ENCODE results near the gene CEP128.

Gene CEP128

DNA sequence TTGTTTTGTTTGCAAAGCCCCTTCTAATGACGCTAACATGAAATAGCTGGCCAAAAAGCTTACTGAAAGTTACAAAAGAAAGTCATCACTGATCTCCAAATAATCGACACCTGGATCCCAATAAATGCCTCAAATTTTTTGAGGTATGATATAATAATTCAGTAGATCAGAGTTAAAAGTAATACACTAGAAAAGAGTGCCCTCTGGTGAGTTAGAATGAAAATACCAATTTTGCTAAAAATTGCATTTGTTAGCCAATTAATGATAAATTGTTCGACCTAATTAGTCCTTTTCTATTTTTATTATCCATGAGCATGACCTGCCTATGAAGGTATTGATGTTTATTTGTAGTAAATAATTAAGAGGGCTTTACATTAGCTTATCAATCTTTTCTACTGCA, 78.6 kb downstream of the CEP128 start:
- no peak overlapping the region for H3K4me2 ChIP-seq (ENCODE audit: low read length)
- no peaks in the 10 kb centered on the region for H4K20me1 ChIP-seq (ENCODE audit: control insufficient read depth, insufficient read depth, low read depth, low read length)
- H3K27me3 ChIP-seq (ENCODE audit: control insufficient read depth, low read length), result no peaks in the 10 kb centered on the region
- no peak overlapping the region for H3K4me3 ChIP-seq (ENCODE audit: low read length)
- peaks cover 12% of the 10 kb centered on the region for H3K36me3 ChIP-seq (ENCODE audit: control insufficient read depth, low read length)
- no peak overlapping the region for H3K27ac ChIP-seq (ENCODE audit: low read depth, low read length)
- no peaks in the 10 kb centered on the region for H3K9me3 ChIP-seq (ENCODE audit: control insufficient read depth, insufficient read depth, low read length)
- no peaks in the 10 kb centered on the region for H3F3A ChIP-seq (ENCODE audit: control insufficient read depth, insufficient read depth)
- no peaks in the 10 kb centered on the region for H3K9me2 ChIP-seq (replicated peaks; ENCODE audit: control insufficient read depth, low read length)
- no peaks in the 10 kb centered on the region for H3K79me2 ChIP-seq (ENCODE audit: control insufficient read depth, low read length)
- H3K4me1 ChIP-seq (ENCODE audit: control insufficient read depth, low read length), result peaks cover 2% of the 10 kb centered on the region
- no peak for TF ChIP-seq EZH2phosphoT487 (IDR thresholded peaks at IDR 0.05; ENCODE audit: borderline replicate concordance, low read length)
- TF ChIP-seq, protein P1, sequence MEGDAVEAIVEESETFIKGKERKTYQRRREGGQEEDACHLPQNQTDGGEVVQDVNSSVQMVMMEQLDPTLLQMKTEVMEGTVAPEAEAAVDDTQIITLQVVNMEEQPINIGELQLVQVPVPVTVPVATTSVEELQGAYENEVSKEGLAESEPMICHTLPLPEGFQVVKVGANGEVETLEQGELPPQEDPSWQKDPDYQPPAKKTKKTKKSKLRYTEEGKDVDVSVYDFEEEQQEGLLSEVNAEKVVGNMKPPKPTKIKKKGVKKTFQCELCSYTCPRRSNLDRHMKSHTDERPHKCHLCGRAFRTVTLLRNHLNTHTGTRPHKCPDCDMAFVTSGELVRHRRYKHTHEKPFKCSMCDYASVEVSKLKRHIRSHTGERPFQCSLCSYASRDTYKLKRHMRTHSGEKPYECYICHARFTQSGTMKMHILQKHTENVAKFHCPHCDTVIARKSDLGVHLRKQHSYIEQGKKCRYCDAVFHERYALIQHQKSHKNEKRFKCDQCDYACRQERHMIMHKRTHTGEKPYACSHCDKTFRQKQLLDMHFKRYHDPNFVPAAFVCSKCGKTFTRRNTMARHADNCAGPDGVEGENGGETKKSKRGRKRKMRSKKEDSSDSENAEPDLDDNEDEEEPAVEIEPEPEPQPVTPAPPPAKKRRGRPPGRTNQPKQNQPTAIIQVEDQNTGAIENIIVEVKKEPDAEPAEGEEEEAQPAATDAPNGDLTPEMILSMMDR (IDR thresholded peaks at IDR 0.05; ENCODE audit: low read depth, low read length, poor library complexity, severe bottlenecking), result peak; percentile 44

DNA sequence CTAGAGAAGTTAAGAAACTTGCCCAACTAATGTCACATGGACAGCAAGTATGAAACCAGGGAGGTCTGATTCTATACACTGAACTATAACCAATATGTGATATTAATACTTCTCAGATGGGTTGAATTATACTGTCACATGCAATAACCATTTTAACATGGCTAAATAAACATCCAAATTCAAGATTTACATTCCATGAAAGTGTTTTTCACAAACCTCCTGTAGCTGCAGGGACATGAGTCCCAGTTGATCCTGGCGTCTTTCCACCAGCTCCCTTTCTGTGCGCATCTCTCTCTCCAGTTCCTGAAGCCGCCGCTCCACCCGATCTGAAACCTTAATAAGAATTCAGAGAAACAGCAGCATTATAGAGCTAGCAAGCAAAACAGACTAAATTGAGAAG, 79.0 kb downstream of the CEP128 start:
- Histone ChIP-seq H3K9me3 (ENCODE audit: control insufficient read depth, insufficient read depth, low read length) (no peaks in the 10 kb centered on the region), H3F3A (ENCODE audit: control insufficient read depth, insufficient read depth) (no peaks in the 10 kb centered on the region), H3K4me2 (ENCODE audit: low read length) (no peak overlapping the region), H3K9me2 (replicated peaks; ENCODE audit: control insufficient read depth, low read length) (no peaks in the 10 kb centered on the region), H3K4me3 (ENCODE audit: low read length) (no peak overlapping the region), H3K27ac (ENCODE audit: low read depth, low read length) (no peak overlapping the region), H4K20me1 (ENCODE audit: control insufficient read depth, insufficient read depth, low read depth, low read length) (no peaks in the 10 kb centered on the region), H3K4me1 (ENCODE audit: control insufficient read depth, low read length) (no peaks in the 10 kb centered on the region; the same call in 1 of the 2 replicates), H3K36me3 (ENCODE audit: control insufficient read depth, low read length) (peaks cover 12% of the 10 kb centered on the region), H3K79me2 (ENCODE audit: control insufficient read depth, low read length) (no peaks in the 10 kb centered on the region), H3K27me3 (ENCODE audit: control insufficient read depth, low read length) (no peaks in the 10 kb centered on the region)
- no peak for TF ChIP-seq EZH2phosphoT487 (IDR thresholded peaks at IDR 0.05; ENCODE audit: borderline replicate concordance, low read length)
- TF ChIP-seq, protein P1 (IDR thresholded peaks at IDR 0.05; ENCODE audit: low read depth, low read length, poor library complexity, severe bottlenecking), result no peak

DNA sequence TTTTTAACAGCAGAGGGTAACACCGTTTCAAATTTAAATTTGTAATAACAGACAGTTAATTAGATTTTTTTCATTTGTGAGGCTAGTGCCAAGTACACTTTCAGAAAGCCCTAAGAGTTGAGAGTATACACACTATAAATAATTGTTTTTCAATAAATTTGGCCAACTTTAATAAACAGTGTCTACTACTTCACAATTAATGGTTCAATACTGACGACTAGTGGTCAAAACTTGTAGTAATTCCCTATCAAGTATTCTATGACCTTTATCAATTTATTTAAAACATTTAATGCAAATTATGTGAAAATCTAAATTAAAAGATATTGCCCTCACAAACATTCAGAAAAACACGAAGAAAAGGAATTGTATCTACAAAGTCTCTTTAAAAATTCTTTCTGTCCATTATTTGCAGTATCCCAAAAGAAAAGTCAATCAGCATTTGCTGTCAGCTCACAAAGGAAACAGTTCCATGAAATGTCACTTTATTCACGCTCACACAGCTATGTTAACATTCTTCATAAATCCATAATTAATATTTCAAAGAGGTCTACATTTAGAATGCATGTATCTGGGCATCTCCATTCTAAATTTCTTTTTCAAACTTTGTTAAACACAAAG, 91.2 kb downstream of the CEP128 start:
- Histone ChIP-seq H3K27me3 (ENCODE audit: control insufficient read depth, low read length) (no peaks in the 10 kb centered on the region), H3F3A (ENCODE audit: control insufficient read depth, insufficient read depth) (no peaks in the 10 kb centered on the region; the same call in 1 of the 2 replicates), H3K4me3 (ENCODE audit: low read length) (no peak overlapping the region), H3K9me2 (replicated peaks; ENCODE audit: control insufficient read depth, low read length) (no peaks in the 10 kb centered on the region), H4K20me1 (ENCODE audit: control insufficient read depth, insufficient read depth, low read depth, low read length) (no peaks in the 10 kb centered on the region), H3K79me2 (ENCODE audit: control insufficient read depth, low read length) (no peaks in the 10 kb centered on the region), H3K4me1 (ENCODE audit: control insufficient read depth, low read length) (no peaks in the 10 kb centered on the region), H3K9me3 (ENCODE audit: control insufficient read depth, insufficient read depth, low read length) (no peaks in the 10 kb centered on the region), H3K36me3 (ENCODE audit: control insufficient read depth, low read length) (no peaks in the 10 kb centered on the region), H3K4me2 (ENCODE audit: low read length) (no peak overlapping the region), H3K27ac (ENCODE audit: low read depth, low read length) (no peak overlapping the region)
- TF ChIP-seq, protein P1 (IDR thresholded peaks at IDR 0.05; ENCODE audit: low read depth, low read length, poor library complexity, severe bottlenecking), result peak; percentile 52
- TF ChIP-seq EZH2phosphoT487 (IDR thresholded peaks at IDR 0.05; ENCODE audit: borderline replicate concordance, low read length), result no peak
